ENCODE results near the gene TRAK1. TPM values are rescaled to one million over a fixed set of nuclear protein-coding genes. Genes with fewer than 3 reads are reported as not detected.
A peak's percentile ranks its signal among the peaks of the same experiment; 100 is the strongest.

The TRAK1 gene
- total RNA-seq, 1 donor from 2014 or later = 50.7 TPM

DNA sequence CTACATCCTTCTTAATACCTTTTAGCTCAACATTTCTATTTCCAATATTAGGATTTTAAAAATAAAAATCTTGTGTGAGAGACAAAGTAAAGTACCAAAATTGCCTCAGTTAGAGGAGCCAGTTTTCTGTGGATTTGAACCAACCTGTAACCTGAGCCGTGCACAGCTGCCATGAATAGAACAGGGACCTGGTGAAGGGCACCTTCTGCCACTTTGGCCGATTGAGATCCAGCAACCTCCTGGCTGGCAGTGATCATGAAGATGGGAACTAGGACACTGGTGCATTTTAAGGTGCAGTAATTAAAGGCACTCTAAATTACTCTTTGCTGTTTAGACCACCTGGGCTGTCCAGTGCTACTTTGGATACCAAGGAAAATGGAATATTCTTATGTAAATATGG lies 34.3 kb upstream of the TRAK1 start:
- no peak for DNase-seq (ENCODE audit: low spot score in 2 of 2, unreplicated experiment in 2 of 2)
- Mint-ChIP-seq H3K4me3 (no peak overlapping the region), H3K27me3 (ENCODE audit: low read depth) (no peaks in the 10 kb centered on the region), H3K4me1 (peaks cover 43% of the 10 kb centered on the region), H3K36me3 (no peaks in the 10 kb centered on the region), H3K9me3 (peaks cover 4% of the 10 kb centered on the region), H3K27ac (no peak overlapping the region)
- TF ChIP-seq, protein P1, sequence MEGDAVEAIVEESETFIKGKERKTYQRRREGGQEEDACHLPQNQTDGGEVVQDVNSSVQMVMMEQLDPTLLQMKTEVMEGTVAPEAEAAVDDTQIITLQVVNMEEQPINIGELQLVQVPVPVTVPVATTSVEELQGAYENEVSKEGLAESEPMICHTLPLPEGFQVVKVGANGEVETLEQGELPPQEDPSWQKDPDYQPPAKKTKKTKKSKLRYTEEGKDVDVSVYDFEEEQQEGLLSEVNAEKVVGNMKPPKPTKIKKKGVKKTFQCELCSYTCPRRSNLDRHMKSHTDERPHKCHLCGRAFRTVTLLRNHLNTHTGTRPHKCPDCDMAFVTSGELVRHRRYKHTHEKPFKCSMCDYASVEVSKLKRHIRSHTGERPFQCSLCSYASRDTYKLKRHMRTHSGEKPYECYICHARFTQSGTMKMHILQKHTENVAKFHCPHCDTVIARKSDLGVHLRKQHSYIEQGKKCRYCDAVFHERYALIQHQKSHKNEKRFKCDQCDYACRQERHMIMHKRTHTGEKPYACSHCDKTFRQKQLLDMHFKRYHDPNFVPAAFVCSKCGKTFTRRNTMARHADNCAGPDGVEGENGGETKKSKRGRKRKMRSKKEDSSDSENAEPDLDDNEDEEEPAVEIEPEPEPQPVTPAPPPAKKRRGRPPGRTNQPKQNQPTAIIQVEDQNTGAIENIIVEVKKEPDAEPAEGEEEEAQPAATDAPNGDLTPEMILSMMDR (IDR thresholded peaks at IDR 0.05; ENCODE audit: unreplicated experiment) = no peak

DNA sequence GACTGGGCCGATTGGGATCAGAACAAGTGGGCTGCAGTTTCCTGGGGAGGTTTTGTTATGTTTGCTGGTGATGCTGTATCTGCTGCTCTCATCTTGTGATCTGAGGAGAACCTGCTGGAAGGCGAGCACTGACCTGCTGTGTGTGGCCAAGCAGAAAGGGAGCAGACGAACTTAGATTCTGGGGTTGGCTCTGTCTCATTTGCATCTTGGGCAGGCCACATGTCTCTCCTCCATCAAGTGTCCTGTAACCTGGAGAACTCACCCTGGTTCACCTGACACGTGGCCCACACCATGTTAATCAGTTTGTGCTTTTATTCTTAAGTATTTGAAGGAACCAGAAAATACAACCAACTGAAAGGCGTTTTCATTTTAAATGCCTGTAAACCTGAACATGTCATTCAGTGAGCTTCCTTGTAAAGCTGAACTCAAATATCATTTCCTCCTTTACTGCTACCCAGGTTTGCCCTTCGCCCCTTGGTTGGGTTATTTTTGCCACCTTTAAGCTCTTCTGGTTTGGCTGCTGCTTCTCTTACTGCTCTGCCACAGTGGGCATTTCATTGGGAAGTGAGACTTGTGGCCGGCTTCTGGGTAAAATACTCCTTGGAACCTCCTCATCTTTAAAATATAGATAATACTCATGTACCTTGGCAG lies 33.5 kb upstream of the TRAK1 start:
- Mint-ChIP-seq H3K9me3 (peaks cover 4% of the 10 kb centered on the region), H3K27ac (peak overlapping the region; percentile 37), H3K4me1 (peaks cover 42% of the 10 kb centered on the region), H3K27me3 (ENCODE audit: low read depth) (no peaks in the 10 kb centered on the region), H3K4me3 (no peak overlapping the region), H3K36me3 (no peaks in the 10 kb centered on the region)
- TF ChIP-seq, protein P1 (IDR thresholded peaks at IDR 0.05; ENCODE audit: unreplicated experiment) = no peak
- DNase-seq (ENCODE audit: low spot score in 2 of 2, unreplicated experiment in 2 of 2) = peak in 1 of 2 experiments; percentile 11

DNA sequence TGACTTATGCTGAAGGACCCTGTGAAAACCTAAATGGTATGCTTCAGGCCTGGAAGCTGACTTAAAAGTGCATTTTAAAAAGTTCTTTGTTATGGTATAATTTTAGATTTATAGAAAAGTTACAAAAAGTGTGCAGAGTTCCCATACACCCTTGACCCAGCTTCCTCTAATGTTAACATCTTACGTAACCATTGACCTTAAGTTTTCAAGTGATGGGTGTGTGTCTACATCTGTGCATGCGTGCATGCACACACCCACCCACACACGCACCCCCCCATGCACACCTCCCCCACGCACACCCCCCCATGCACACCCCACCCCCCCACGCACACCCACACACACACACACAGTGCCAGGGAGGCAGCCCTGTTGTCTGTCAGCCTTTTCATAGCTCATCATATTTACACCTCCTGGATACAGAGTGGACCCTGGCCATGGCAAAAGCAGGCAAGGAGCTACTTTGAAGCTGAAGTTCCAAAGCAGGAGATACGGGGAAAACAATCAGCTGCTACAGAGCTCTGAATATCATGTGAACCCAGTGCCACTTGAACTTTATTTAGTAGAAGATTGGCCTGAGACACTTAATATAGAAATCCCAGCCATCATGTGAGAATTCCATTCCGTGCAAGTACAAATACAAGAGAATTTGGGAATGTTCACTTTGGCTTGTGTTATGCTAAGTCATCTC lies 30.0 kb upstream of the TRAK1 start:
- TF ChIP-seq, protein P1 (IDR thresholded peaks at IDR 0.05; ENCODE audit: unreplicated experiment) = no peak
- no peak overlapping the region for H3K4me3 Mint-ChIP-seq
- no peaks in the 10 kb centered on the region for H3K9me3 Mint-ChIP-seq
- no peak for DNase-seq (ENCODE audit: low spot score in 2 of 2, unreplicated experiment in 2 of 2)
- peak overlapping the region; percentile 83 for H3K27ac Mint-ChIP-seq
- peaks cover 39% of the 10 kb centered on the region for H3K4me1 Mint-ChIP-seq
- no peaks in the 10 kb centered on the region for H3K36me3 Mint-ChIP-seq
- no peaks in the 10 kb centered on the region for H3K27me3 Mint-ChIP-seq (ENCODE audit: low read depth)

DNA sequence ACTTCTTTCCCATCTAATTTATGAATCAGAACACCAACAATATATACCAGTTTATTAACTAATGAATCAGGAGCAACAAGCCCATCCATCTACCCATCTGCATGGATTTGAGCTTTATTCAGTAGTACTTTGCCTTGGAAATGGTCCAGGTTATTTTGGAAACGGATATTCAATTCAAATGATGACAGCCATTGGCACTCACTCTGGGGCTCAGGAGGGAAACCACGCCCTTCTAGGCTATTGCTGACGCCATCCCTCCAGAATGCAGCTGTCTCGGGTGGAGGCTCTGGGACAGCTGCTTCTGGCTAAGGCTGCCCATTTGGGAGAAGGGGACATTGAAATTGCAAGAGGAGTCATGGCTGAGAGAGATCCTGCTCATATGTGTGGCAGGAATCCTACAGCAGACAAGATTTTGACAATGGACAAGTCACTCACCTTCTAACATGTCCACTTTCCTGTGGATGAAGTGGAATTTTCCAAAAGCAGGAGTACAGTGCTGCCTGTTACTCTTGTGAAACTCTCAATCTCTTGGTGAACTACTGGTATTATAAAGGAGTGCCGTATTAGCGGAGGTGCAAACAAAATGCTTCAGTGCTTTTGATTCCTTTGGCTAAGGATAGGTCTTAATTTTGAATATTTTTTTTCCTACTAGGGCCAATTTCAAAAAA lies 29.3 kb upstream of the TRAK1 start:
- TF ChIP-seq, protein P1 (IDR thresholded peaks at IDR 0.05; ENCODE audit: unreplicated experiment) = no peak
- DNase-seq (ENCODE audit: low spot score in 2 of 2, unreplicated experiment in 2 of 2) = no peak
- Mint-ChIP-seq H3K9me3 (no peaks in the 10 kb centered on the region), H3K27me3 (ENCODE audit: low read depth) (no peaks in the 10 kb centered on the region), H3K4me1 (peaks cover 44% of the 10 kb centered on the region), H3K27ac (peak overlapping the region; percentile 83), H3K36me3 (no peaks in the 10 kb centered on the region), H3K4me3 (no peak overlapping the region)

DNA sequence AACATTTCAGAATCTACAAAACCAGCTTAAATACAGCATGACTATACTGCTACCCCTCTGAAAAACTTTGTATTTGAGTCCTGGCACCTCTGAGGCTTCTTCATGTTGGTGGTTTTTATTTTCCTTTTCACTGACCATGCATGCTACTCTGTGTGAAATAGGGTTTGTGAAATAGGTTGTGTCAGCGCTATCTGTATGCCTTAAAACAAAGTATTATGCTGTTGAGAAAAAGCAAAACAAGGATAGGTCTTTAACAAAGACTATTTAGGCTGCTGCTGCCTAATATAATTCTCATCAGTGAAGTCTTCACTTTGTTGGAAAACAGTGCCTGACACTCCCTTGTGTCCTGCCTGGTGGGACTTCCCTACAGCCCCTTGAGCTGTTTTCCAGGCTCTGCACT lies 28.7 kb upstream of the TRAK1 start:
- H3K27me3 Mint-ChIP-seq (ENCODE audit: low read depth) = no peaks in the 10 kb centered on the region
- no peak for DNase-seq (ENCODE audit: low spot score in 2 of 2, unreplicated experiment in 2 of 2)
- peaks cover 46% of the 10 kb centered on the region for H3K4me1 Mint-ChIP-seq
- no peaks in the 10 kb centered on the region for H3K9me3 Mint-ChIP-seq
- peak overlapping the region; percentile 84 for H3K27ac Mint-ChIP-seq
- no peaks in the 10 kb centered on the region for H3K36me3 Mint-ChIP-seq
- no peak overlapping the region for H3K4me3 Mint-ChIP-seq
- TF ChIP-seq, protein P1 (IDR thresholded peaks at IDR 0.05; ENCODE audit: unreplicated experiment) = no peak

Data from mesothelial cell of epicardium (in vitro differentiated cells).